AG08395 (cell line): Measurements from ENCODE around the gene NIPAL3.
A peak's percentile ranks its signal among the peaks of the same experiment; 100 is the strongest.

ENCODE experiments used
- DNase-seq: peaks from one replicate; pipeline ENCODE4 v3.0.0; 2012; ENCODE audit warnings: mixed read lengths, low spot score

NIPAL3 gene

DNA sequence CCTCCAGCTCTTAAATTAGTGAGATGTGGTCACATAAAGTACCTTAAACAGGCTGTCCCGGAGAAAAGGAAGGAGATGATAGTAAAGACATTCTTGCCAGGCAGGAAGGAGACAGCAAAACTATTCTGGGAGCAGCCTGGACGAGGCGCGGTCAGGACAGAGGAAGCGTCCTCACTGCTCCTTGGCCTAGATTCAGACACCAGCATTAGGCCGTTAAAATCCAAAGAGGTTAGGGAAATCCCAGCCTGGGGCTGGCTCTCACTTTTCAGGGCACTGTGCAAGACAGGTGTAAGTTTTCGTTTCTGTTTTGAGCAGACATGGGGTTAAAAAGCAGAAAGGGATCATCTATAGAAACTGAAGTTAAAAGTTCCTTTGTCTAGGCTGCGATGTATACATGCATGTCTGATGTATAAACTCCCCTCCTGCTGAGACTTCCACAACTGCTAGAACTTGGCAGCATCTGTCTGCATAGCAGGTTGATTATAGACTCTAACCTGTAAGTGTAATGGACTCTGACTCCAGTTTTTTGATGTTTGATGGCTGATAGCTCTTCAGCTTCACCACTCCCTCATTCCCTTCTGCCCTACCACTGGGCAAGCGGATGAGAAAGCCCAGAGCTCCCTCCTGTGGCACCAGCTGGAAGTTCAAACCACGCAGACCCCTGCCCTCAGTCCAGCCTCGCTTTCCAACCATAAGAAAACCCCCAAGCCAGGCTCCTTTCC, 23.6 kb upstream of the NIPAL3 start:
- peak; percentile 57 for DNase-seq

GRCh38 chr1:24392604-24392946, 23.0 kb upstream of the NIPAL3 start:
- DNase-seq = no peak

- no peak for DNase-seq
These were observed 22.5 kb upstream of the NIPAL3 start for GRCh38 chr1:24392982-24393650.

DNA sequence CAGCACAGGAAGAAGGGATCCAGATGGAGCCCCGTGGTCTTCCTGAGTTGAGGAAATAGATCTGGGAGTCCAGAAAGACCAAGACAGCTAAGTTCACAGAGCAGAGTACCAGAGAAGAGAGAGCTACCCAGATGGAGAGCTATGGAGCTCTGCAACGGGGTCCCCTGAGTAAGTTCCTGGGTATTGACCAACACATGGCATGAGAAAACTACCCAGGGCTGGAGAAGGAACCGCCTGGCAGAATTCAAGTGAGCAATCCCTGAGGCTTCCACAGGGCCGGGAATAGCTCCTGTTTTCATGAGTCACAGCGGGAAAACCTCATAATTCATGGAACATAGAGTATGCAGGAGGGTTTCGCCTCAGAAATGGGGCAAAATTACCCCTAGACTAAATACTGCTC, 21.7 kb upstream of the NIPAL3 start:
- peak; percentile 83 for DNase-seq

DNA sequence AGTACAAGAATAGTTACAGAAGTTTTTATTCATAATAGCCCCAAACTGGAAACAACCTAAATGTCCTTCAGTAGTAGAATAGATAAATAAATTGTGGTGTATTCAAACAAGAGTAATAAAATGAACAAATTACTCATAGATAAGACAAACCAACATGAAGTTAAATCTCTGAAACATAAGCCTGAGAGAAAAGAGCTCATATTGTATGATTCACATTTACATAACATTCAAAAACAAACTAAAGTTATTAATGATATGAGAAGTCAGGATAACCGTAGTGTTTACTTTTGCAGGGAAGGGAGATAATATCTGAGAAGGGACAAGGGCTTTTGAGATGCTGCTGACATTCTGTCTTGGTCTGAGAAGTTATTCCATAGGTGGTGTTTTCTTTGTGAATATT, 15.5 kb upstream of the NIPAL3 start:
- no peak for DNase-seq

GRCh38 chr1:24403806-24404205, 11.8 kb upstream of the NIPAL3 start:
- no peak for DNase-seq

DNA sequence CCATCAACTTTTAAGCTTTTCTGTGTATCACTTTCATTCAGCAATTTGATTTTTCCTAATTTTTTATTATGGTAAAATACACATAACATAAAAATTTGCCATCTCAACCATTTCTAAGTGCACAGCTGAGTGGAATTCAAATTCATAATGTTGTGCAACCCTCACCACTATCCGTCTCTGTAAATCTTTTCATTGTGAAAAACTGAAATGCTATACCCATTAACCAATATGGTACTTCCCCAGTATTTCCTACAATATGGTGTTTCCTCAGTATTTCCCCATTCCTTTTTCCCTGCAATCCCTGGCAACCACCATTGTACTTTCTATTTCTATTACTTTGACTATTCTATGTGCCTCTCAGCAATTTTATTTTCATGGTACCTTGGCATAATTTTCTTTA, 8.8 kb upstream of the NIPAL3 start:
- no peak for DNase-seq

GRCh38 chr1:24409535-24409934, 6.1 kb upstream of the NIPAL3 start:
- DNase-seq = peak; percentile 61

GRCh38 chr1:24410750-24411149, 4.9 kb upstream of the NIPAL3 start:
- DNase-seq = no peak

DNA sequence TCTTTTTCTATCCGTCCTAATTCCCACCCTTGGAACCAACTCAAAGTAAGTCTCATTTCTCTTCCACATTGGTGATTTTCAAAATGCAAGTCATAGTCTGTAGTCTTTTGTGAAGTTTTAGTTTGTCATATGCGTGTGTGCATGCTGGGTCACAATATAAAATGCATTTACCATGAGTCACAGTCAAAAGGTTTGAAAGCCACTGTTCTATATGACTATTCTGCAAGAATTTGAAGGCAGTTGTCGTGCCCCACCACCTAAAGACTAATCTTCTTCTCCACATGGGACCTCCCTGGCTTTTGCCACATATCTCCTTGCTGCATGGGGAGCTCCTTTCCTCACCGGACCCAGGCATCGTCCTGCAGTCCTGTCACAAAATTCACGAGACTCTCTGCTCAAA, 3.6 kb upstream of the NIPAL3 start:
- no peak for DNase-seq

GRCh38 chr1:24412408-24412807, 3.2 kb upstream of the NIPAL3 start:
- DNase-seq = no peak

GRCh38 chr1:24413350-24414163, 2.0 kb upstream of the NIPAL3 start, which contains the start of gene STPG1:
TSS of gene STPG1 (minus strand) at chr1:24413782. CDS start at chr1:24401388, 12,394 bp downstream.
- DNase-seq = peak; percentile 98

DNA sequence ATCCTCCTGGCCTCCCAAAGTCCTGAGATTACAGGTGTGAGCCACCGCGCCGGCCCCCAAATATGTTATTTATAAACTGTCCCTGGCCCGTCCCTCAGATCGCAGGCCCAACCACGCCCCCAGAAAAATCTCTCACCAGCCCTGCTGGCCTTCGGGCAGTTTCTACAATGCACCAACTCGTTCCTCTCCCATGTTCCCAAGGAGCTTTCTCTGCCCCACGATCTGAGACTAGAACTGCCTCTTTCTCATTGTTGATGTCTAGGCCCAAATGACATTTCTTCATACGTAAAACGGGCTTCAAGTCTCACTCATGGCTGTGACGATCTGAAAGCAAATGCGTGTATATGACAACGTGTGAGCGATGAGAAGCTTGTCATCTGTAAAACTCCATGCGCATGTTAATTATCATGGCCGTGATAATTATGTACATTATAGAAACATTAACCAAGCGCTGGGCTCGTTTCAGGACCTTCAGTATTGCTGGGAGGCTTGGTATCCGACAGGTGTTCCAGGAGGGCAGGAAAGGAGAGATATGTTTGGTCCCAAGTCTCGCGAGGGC, 748 bp upstream of the NIPAL3 start:
- no peak for DNase-seq

GRCh38 chr1:24415910-24416665, 486 bp downstream of the NIPAL3 start:
- no peak for DNase-seq

DNA sequence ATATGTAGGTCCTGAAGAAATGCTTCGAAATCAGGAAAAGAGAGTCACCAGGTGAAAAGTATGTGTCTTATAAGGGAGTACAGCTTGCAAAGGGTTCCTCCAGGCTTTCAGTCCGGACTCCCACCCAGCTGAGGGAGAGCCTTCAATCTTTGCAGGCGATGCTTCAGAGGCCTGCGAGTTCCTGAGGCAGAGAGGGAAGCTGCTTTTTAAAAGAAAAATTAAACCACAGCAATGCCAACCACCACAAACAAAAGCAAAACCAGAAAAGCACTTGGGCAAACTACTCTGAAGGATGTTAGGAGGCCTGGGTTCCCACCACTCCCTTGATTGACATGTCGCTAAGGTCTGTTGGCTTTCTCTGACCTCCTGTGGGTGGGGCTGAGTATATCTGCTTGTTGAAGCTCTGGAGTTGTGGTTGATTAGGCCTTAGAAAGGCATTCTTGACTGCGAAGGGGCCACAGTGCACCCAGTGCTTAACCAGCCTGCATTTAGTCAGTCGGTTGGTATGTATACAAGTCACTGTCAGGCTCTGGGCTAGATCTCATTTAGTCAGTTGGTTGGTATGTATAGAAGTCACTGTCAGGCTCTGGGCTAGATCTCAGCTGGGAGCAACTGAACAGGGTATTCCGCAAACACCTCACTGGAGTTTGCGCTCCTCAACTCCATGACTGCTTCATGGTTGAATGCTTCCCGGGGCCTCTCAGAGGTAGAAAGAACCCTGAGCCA, 1.2 kb downstream of the NIPAL3 start:
- peak; percentile 85 for DNase-seq

DNA sequence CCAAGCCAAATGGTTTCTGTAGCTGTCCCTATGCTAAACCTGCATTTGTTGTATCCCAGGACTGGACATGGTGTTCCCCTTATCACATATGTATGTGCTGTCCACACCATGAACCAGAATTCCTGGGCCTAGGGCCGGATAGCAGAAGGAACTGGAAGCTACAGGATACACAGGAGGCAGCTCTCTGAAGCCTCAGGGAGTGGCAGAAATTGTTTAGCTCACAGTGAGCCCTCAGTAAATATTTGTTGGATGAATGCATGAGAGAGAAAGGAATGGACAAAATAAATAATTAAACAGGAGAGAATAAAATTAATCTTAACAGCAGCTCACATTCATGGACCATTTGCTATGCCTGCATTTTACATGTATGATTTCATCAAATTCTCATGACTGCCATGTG, 2.1 kb downstream of the NIPAL3 start:
- DNase-seq = peak; percentile 25

DNA sequence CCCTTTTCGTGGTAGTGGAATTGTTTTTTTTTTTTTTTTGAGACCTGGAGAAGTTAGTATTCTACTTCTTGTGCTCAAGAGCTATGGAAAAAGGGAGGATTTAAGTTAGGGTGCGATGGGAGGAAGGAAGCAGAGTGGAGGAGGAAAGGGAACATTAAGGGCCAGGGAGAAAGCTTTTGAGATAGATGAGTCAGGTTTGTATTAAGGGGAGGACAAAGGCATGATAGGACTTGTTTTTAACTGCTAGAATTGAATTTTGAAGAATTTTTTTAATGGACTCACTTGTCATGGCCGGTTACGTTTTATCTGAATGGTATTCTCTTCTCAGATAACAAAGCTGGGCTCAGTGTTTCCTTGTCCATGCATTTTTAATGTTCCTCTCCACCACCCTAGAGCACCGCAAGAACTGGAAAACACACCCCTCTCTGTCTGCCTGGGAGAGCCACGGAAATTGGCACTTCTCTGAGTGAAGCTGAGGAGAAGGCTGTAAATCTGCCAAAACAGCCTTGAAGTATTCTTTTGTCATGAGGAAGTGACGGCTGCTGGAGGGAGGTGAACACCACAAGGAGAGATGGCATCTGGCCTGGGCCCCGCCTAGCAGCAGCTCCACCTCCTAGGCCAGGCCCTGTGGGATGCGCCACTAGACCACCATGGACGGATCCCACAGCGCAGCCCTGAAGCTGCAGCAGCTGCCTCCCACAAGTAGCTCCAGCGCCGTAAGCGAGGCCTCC, 3.5 kb downstream of the NIPAL3 start:
- DNase-seq = no peak

DNA sequence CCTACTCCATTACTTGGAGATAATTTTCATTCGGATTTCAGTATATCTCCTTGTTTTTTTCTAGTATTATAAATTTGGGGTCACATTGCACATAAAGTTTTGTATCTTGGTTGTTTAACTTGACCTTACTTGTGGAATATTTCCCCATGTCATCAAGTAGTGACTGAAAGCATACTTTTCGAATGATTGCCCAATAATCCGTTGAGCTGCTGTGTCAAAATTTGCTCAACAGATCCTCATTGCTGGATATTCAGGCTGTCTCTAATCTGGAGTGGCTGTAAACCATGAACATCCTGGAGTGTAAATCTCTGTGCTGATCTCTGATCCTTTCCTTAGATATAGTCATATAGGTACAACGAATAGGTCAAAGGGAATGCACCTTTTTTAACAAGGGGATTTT, 4.9 kb downstream of the NIPAL3 start:
- no peak for DNase-seq

- no peak for DNase-seq
These were observed 5.9 kb downstream of the NIPAL3 start for GRCh38 chr1:24421502-24421901.

- DNase-seq = no peak
These were observed 8.6 kb downstream of the NIPAL3 start for GRCh38 chr1:24424207-24424606.

- DNase-seq = no peak
These were observed 9.4 kb downstream of the NIPAL3 start for GRCh38 chr1:24424990-24425389.
